Measurements from ENCODE around the gene IGF1.

GRCh38 chr12:102379346-102380162, 100.8 kb downstream of the IGF1 start:
- TF ChIP-seq YBX1 (IDR thresholded peaks at IDR 0.05), result no peak
- TF ChIP-seq POLR2A (IDR thresholded peaks at IDR 0.05; ENCODE audit: low read depth, low read length), result no peak
- TF ChIP-seq SREBF2 (IDR thresholded peaks at IDR 0.05; ENCODE audit: low read length), result no peak
- TF ChIP-seq ELK1 (IDR thresholded peaks at IDR 0.05; ENCODE audit: low read depth, low read length), result no peak
- TF ChIP-seq, protein P1, sequence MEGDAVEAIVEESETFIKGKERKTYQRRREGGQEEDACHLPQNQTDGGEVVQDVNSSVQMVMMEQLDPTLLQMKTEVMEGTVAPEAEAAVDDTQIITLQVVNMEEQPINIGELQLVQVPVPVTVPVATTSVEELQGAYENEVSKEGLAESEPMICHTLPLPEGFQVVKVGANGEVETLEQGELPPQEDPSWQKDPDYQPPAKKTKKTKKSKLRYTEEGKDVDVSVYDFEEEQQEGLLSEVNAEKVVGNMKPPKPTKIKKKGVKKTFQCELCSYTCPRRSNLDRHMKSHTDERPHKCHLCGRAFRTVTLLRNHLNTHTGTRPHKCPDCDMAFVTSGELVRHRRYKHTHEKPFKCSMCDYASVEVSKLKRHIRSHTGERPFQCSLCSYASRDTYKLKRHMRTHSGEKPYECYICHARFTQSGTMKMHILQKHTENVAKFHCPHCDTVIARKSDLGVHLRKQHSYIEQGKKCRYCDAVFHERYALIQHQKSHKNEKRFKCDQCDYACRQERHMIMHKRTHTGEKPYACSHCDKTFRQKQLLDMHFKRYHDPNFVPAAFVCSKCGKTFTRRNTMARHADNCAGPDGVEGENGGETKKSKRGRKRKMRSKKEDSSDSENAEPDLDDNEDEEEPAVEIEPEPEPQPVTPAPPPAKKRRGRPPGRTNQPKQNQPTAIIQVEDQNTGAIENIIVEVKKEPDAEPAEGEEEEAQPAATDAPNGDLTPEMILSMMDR (IDR thresholded peaks at IDR 0.05 in 2 of 3, conservative IDR thresholded peaks at IDR 0.05 in 1 of 3; ENCODE audit: control insufficient read depth in 2 of 3, extremely low read depth in 1 of 3, insufficient read depth in 1 of 3, low read depth in 3 of 3, low read length in 3 of 3), result no peak
- no peak for TF ChIP-seq ASH2L (IDR thresholded peaks at IDR 0.05; ENCODE audit: borderline replicate concordance, low read depth)
- TF ChIP-seq MXI1 (IDR thresholded peaks at IDR 0.05; ENCODE audit: low read depth, low read length), result no peak
- TF ChIP-seq LARP7 (IDR thresholded peaks at IDR 0.05), result no peak
- no peak for TF ChIP-seq CHD4 (IDR thresholded peaks at IDR 0.05)
- TF ChIP-seq PML (IDR thresholded peaks at IDR 0.05; ENCODE audit: low read length), result no peak
